ENCODE measurements around the gene AZI2.

AZI2 gene

GRCh38 chr3:28347374-28348264 is 1.0 kb downstream of the AZI2 start:
- Histone ChIP-seq H3K4me3 (replicated peaks; ENCODE audit: insufficient read depth, low read length) (peak overlapping the region; percentile 78), H3K27me3 (ENCODE audit: insufficient read depth, poor library complexity, severe bottlenecking) (no peaks in the 10 kb centered on the region), H3K27ac (replicated peaks) (peak overlapping the region; percentile 98)
- peak; percentile 19; the same call in 1 of the 2 replicates for TF ChIP-seq SPI1 (IDR thresholded peaks at IDR 0.05; ENCODE audit: borderline replicate concordance, low read depth)
- TF ChIP-seq, protein P1, sequence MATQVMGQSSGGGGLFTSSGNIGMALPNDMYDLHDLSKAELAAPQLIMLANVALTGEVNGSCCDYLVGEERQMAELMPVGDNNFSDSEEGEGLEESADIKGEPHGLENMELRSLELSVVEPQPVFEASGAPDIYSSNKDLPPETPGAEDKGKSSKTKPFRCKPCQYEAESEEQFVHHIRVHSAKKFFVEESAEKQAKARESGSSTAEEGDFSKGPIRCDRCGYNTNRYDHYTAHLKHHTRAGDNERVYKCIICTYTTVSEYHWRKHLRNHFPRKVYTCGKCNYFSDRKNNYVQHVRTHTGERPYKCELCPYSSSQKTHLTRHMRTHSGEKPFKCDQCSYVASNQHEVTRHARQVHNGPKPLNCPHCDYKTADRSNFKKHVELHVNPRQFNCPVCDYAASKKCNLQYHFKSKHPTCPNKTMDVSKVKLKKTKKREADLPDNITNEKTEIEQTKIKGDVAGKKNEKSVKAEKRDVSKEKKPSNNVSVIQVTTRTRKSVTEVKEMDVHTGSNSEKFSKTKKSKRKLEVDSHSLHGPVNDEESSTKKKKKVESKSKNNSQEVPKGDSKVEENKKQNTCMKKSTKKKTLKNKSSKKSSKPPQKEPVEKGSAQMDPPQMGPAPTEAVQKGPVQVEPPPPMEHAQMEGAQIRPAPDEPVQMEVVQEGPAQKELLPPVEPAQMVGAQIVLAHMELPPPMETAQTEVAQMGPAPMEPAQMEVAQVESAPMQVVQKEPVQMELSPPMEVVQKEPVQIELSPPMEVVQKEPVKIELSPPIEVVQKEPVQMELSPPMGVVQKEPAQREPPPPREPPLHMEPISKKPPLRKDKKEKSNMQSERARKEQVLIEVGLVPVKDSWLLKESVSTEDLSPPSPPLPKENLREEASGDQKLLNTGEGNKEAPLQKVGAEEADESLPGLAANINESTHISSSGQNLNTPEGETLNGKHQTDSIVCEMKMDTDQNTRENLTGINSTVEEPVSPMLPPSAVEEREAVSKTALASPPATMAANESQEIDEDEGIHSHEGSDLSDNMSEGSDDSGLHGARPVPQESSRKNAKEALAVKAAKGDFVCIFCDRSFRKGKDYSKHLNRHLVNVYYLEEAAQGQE (IDR thresholded peaks at IDR 0.05; ENCODE audit: insufficient replicate concordance, low read depth), result no peak
- peak; percentile 50 to 67 for DNase-seq (ENCODE audit: low read depth in 1 of 2, low spot score in 1 of 2)

DNA sequence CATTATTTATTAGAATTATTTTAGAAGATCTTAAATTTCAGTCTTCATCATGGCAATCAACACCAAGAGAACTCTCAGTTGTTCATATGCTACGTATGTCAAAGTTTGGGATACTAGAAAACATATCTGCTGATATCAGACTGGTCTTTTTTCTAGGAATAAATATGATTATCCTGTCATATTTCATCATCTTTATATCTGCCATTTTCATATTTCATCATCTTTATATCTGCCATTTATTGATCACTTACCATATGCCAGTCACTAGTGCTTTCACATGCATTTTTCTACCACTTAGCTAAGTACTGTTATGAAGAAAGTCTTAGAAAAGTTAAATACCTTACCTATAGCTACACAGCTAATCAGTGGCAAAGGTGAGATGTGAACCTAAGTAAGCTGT is 2.9 kb downstream of the AZI2 start:
- no peak for DNase-seq (ENCODE audit: low read depth in 1 of 2, low spot score in 1 of 2)
- Histone ChIP-seq H3K27me3 (ENCODE audit: insufficient read depth, poor library complexity, severe bottlenecking) (no peaks in the 10 kb centered on the region), H3K27ac (replicated peaks) (no peak overlapping the region), H3K4me3 (replicated peaks; ENCODE audit: insufficient read depth, low read length) (no peak overlapping the region)
- no peak for TF ChIP-seq POLR2AphosphoS5 (IDR thresholded peaks at IDR 0.05; ENCODE audit: low read depth)
- TF ChIP-seq, protein P1 (IDR thresholded peaks at IDR 0.05; ENCODE audit: insufficient replicate concordance, low read depth), result no peak
- no peak for TF ChIP-seq GABPA (IDR thresholded peaks at IDR 0.05; ENCODE audit: low read depth)
- TF ChIP-seq CTCF (IDR thresholded peaks at IDR 0.05; ENCODE audit: insufficient read depth, low read length), result no peak

DNA sequence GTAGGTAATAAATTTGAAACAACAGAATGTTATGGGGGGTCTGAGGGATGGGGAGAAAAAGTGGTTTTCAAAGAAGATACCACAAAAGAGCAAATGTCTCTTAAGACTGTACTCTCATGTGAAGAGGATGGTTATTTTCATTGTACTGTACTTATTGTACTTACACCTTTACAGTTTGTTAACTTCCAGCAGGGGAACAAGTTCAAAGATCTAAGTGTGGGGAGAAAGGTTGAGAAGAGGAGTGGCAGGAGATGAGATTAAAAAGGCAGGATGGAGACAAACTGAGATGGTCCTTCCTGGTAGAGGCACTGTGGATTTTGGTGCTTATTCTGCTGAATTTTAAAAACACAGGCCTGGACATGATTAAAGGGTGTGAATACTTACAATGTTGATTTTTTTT is 5.5 kb downstream of the AZI2 start:
- H3K27me3 ChIP-seq (ENCODE audit: insufficient read depth, poor library complexity, severe bottlenecking), result no peaks in the 10 kb centered on the region
- H3K4me3 ChIP-seq (replicated peaks; ENCODE audit: insufficient read depth, low read length), result no peak overlapping the region
- H3K27ac ChIP-seq (replicated peaks), result no peak overlapping the region
- TF ChIP-seq SPI1 (IDR thresholded peaks at IDR 0.05; ENCODE audit: borderline replicate concordance, low read depth), result no peak
- no peak for TF ChIP-seq GABPA (IDR thresholded peaks at IDR 0.05; ENCODE audit: low read depth)
- TF ChIP-seq CTCF (IDR thresholded peaks at IDR 0.05; ENCODE audit: insufficient read depth, low read length), result no peak
- TF ChIP-seq, protein P1 (IDR thresholded peaks at IDR 0.05; ENCODE audit: insufficient replicate concordance, low read depth), result no peak
- no peak for TF ChIP-seq POLR2AphosphoS5 (IDR thresholded peaks at IDR 0.05; ENCODE audit: low read depth)
- no peak for DNase-seq (ENCODE audit: low read depth in 1 of 2, low spot score in 1 of 2)
